ENCODE results near the gene ZNF184.

DNA sequence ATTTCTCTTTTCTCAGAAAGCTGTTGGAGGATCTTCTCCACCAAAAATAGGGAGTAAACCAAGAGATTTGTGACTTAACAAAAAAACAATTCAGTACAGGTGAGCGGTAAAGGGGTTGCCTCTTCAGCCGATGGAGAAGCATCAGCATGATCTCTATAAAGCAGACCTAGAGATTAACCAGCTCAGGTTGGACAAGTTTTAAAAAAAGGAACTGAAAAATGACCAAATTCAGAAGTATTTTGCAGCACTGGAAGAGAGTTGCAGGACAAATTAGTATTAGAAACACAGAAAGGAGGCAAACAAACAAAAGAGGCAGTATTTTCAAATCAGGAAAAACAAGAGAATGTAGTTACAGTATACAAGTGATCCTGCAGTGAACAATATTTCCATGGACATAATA lies 39.6 kb upstream of the ZNF184 start:
- TF ChIP-seq, protein P1, sequence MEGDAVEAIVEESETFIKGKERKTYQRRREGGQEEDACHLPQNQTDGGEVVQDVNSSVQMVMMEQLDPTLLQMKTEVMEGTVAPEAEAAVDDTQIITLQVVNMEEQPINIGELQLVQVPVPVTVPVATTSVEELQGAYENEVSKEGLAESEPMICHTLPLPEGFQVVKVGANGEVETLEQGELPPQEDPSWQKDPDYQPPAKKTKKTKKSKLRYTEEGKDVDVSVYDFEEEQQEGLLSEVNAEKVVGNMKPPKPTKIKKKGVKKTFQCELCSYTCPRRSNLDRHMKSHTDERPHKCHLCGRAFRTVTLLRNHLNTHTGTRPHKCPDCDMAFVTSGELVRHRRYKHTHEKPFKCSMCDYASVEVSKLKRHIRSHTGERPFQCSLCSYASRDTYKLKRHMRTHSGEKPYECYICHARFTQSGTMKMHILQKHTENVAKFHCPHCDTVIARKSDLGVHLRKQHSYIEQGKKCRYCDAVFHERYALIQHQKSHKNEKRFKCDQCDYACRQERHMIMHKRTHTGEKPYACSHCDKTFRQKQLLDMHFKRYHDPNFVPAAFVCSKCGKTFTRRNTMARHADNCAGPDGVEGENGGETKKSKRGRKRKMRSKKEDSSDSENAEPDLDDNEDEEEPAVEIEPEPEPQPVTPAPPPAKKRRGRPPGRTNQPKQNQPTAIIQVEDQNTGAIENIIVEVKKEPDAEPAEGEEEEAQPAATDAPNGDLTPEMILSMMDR (conservative IDR thresholded peaks at IDR 0.05 in 1 of 2, IDR thresholded peaks at IDR 0.05 in 1 of 2; ENCODE audit: low read depth in 1 of 2, low read length in 2 of 2), result no peak
- no peak for TF ChIP-seq EZH2 (IDR thresholded peaks at IDR 0.05; ENCODE audit: low read length, missing control alignments)
